Kidney epithelial cell (primary cell): ENCODE measurements around the gene UNKL. TPM values are rescaled to one million over a fixed set of nuclear protein-coding genes. Genes with fewer than 3 reads are reported as not detected.

Experiments
- DNase-seq: peaks from one replicate; pipeline ENCODE4 v3.0.0-alpha.2; 2010; ENCODE audit warnings: low read depth
- H3K27me3 ChIP-seq: 2 replicates; pipeline ENCODE4 v1.6.0; 2011; ENCODE audit warnings: low read length; ENCODE audit not compliant: control insufficient read depth, insufficient read depth
- H3K36me3 ChIP-seq: 2 replicates; pipeline ENCODE4 v1.5.1; 2011; ENCODE audit warnings: low read length; ENCODE audit not compliant: control insufficient read depth, insufficient read depth
- H3K4me3 ChIP-seq: 2 replicates; pipeline ENCODE4 v1.5.1; 2011; ENCODE audit warnings: low read depth, mild to moderate bottlenecking, control low read depth, low read length
- total RNA-seq: library from RNA; depleted of rRNA; stranded (reverse); fragments of >200 nt; gene quantifications from 2 replicates; pipeline ENCODE4 v1.2.3, GENCODE V29; 2015
- TF ChIP-seq, protein P1 (sequence below): IDR thresholded peaks from 2 replicates; pipeline ENCODE4 v1.5.1; 2011; ENCODE audit warnings: mild to moderate bottlenecking, moderate library complexity, low read length, control low read depth, inconsistent platforms; ENCODE audit not compliant: insufficient read depth, poor library complexity, severe bottlenecking

UNKL gene
- total RNA-seq, 1 donor from 2014 or later, result 19.3 TPM

- H3K36me3 ChIP-seq, result no peaks in the 10 kb centered on the region
- H3K27me3 ChIP-seq, result no peaks in the 10 kb centered on the region
- H3K4me3 ChIP-seq, result no peak overlapping the region
- no peak for DNase-seq
- TF ChIP-seq, protein P1, sequence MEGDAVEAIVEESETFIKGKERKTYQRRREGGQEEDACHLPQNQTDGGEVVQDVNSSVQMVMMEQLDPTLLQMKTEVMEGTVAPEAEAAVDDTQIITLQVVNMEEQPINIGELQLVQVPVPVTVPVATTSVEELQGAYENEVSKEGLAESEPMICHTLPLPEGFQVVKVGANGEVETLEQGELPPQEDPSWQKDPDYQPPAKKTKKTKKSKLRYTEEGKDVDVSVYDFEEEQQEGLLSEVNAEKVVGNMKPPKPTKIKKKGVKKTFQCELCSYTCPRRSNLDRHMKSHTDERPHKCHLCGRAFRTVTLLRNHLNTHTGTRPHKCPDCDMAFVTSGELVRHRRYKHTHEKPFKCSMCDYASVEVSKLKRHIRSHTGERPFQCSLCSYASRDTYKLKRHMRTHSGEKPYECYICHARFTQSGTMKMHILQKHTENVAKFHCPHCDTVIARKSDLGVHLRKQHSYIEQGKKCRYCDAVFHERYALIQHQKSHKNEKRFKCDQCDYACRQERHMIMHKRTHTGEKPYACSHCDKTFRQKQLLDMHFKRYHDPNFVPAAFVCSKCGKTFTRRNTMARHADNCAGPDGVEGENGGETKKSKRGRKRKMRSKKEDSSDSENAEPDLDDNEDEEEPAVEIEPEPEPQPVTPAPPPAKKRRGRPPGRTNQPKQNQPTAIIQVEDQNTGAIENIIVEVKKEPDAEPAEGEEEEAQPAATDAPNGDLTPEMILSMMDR, result no peak
Observed at GRCh38 chr16:1403036-1403435, 11.5 kb downstream of the UNKL start.

- no peaks in the 10 kb centered on the region for H3K36me3 ChIP-seq
- H3K27me3 ChIP-seq, result no peaks in the 10 kb centered on the region
- no peak overlapping the region for H3K4me3 ChIP-seq
- TF ChIP-seq, protein P1, result no peak
- DNase-seq, result no peak
Observed at GRCh38 chr16:1401758-1402154, 12.7 kb downstream of the UNKL start.

GRCh38 chr16:1401061-1401757, 13.3 kb downstream of the UNKL start:
- no peak for DNase-seq
- TF ChIP-seq, protein P1, result no peak
- Histone ChIP-seq H3K27me3 (no peaks in the 10 kb centered on the region), H3K36me3 (no peaks in the 10 kb centered on the region), H3K4me3 (no peak overlapping the region)

GRCh38 chr16:1398826-1399581, 15.5 kb downstream of the UNKL start:
- TF ChIP-seq, protein P1, result no peak
- Histone ChIP-seq H3K36me3 (no peaks in the 10 kb centered on the region), H3K4me3 (no peak overlapping the region)

GRCh38 chr16:1398351-1398750, 16.2 kb downstream of the UNKL start:
- no peak overlapping the region for H3K4me3 ChIP-seq
- TF ChIP-seq, protein P1, result no peak
- H3K36me3 ChIP-seq, result no peaks in the 10 kb centered on the region
- no peak for DNase-seq
- no peaks in the 10 kb centered on the region for H3K27me3 ChIP-seq

More at GRCh38 chr16:1398826-1399581, 15.5 kb downstream of the UNKL start:
- DNase-seq, result no peak
- H3K27me3 ChIP-seq, result no peaks in the 10 kb centered on the region
